ENCODE results near the gene HTR1A.

HTR1A gene

DNA sequence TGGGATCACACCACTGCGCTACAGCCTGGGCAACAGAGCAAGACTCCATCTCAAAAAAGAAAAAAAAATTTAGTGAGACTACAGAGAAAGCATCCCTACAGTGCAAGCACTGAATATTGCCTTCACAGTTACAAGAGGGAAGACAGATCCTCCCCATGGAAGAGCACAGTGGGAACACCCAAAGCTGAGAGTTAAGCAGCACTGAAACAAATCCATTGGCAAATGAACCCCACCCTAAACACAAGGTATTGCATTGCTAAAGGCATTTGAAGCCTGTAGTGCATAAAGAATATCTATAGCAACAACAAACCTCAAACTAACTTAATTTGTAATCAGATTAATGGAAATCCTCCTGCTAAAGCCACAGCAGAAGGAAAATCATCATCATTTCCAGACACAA is 27.1 kb downstream of the HTR1A start:
- TF ChIP-seq, protein P1, sequence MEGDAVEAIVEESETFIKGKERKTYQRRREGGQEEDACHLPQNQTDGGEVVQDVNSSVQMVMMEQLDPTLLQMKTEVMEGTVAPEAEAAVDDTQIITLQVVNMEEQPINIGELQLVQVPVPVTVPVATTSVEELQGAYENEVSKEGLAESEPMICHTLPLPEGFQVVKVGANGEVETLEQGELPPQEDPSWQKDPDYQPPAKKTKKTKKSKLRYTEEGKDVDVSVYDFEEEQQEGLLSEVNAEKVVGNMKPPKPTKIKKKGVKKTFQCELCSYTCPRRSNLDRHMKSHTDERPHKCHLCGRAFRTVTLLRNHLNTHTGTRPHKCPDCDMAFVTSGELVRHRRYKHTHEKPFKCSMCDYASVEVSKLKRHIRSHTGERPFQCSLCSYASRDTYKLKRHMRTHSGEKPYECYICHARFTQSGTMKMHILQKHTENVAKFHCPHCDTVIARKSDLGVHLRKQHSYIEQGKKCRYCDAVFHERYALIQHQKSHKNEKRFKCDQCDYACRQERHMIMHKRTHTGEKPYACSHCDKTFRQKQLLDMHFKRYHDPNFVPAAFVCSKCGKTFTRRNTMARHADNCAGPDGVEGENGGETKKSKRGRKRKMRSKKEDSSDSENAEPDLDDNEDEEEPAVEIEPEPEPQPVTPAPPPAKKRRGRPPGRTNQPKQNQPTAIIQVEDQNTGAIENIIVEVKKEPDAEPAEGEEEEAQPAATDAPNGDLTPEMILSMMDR (IDR thresholded peaks at IDR 0.05; ENCODE audit: low read depth, low read length) = no peak
- no peak for DNase-seq (ENCODE audit: extremely low read depth, low read depth)

DNA sequence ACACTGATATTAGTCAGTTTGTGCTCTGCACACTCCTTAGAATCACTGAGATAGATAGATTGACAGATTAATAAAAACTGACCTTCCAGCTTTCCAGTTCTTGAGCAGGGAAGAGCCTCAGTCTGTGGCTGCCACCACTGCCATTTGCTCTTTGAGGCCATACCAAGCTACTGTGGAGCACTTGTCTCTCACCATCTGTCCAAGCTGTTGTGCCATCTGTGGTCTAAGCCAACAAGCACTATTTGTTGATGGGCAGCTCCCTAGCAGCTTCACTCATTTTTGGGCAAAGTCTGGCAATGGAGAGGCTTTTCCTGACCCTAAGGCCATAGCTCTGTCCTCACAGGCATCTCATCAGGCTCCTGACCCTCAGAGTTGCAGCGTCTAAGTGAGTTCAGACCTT is 30.4 kb downstream of the HTR1A start:
- DNase-seq (ENCODE audit: extremely low read depth, low read depth) = no peak
- TF ChIP-seq, protein P1 (IDR thresholded peaks at IDR 0.05; ENCODE audit: low read depth, low read length) = no peak

DNA sequence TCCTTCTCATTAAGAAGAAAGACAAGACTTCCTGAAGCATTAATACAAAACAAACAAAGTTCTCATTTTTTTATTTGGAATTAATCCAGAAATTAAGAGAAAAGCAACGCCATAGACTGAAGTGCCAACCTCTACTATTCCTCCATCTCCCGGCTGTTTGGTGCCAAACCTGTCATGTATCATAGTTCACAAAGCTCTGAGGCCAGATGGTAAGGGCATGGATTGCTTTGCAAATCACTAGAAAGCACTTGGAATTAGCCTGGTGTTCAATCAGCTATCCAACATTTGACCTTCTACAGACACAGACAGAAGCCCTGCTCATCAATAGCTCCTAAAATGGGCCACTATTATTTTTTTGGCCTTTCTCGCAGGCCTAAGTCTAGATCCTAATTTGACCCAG is 33.8 kb downstream of the HTR1A start:
- DNase-seq (ENCODE audit: extremely low read depth, low read depth) = no peak
- TF ChIP-seq, protein P1 (IDR thresholded peaks at IDR 0.05; ENCODE audit: low read depth, low read length) = no peak

DNA sequence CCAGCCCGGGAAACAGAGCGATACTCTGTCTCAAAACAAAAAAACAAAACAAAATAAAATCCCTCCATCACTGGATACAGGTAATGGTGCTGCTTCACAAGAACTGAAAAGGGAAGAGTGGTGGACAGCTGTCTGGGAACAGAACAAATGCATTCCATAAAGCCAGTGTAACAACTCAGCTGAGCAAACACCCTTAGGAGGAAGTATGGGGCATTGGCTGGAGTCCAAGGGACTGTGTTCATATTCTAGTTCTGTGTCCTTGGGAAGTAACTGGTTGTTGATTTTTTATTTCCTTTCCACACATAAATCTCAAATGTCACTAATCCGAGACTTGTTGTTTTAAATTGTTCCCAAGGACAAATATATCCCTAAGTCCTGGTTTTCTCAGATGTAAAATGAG is 38.3 kb downstream of the HTR1A start:
- TF ChIP-seq, protein P1 (IDR thresholded peaks at IDR 0.05; ENCODE audit: low read depth, low read length) = no peak
- no peak for DNase-seq (ENCODE audit: extremely low read depth, low read depth)

DNA sequence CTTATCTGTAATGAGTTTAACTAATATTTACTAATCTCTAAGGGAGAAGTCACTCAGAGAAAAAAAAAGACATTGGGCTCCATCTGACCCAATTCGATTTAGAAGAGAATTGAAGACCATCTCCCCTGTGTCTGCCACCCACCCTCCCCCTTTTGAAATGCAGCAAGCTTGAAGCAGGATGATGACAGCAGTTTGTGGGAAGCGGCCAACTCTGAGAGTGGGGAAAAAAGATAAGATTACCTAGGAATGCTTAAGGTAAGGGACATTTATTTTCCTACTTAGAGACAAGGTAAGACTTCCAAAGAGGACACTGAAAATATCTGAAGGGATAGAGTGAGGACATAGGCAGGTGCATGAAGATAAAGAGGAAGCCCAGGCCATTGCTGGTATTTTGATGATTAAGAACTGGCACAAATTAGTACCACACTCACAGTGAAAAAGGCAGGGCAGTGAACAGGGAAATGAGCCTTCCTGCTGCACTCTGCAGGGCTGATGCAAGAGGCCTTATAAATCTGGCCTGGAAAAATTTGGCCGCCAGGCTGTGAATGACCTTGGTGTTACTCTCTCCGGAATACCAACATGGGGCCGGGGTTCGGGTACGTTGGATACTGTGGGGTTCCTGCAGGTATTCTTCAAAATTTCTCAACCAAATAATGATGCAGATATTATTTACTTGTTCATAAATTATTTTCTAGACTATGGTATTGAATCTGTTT is 42.3 kb downstream of the HTR1A start:
- TF ChIP-seq, protein P1 (IDR thresholded peaks at IDR 0.05; ENCODE audit: low read depth, low read length) = no peak
- no peak for DNase-seq (ENCODE audit: extremely low read depth, low read depth)

DNA sequence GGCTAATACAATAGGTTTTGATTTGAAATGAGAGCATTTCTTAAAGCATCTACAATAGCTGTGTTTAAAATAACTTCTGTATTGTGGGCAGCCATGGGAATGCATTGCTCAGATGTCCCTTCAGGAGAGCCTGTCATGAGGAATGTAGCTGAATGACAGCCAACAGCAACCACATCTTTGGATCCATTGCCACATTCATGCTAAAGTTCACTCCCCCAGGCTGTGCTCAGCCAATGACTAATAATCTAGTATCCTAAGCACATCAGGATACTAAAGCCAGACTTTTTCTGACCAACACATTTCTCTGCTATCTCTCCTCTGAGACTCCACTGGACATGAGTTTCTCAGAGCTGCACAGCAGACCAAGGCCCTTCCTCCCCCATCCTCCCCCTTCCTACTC is 45.5 kb downstream of the HTR1A start:
- TF ChIP-seq, protein P1 (IDR thresholded peaks at IDR 0.05; ENCODE audit: low read depth, low read length) = no peak
- no peak for DNase-seq (ENCODE audit: extremely low read depth, low read depth)

DNA sequence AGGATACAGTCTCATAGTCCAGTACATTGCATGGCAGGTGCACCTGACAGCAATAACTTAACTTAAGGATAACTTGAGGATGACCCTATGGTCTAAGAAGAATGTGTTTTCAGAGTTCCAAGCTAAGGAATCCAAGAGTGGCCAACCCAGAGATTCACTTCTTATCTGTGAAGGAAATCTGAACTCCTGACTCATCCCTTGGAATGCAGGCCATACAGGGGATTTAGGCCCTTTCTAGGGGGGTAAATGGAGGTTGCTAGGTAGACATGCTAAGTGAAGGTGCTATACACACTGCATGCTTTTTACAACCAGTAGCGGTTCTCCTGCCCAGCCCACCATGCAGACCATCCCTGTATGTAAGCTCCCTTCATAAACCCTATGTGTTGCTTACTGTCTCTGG is 50.4 kb downstream of the HTR1A start:
- TF ChIP-seq, protein P1 (IDR thresholded peaks at IDR 0.05; ENCODE audit: low read depth, low read length) = no peak
- no peak for DNase-seq (ENCODE audit: extremely low read depth, low read depth)

Data from AG09319 (cell line).